Endometrium (tissue), 2 donors: ENCODE measurements around the gene LRRC25.
"Not testable (repeated sequence)": the region's sequence is repeated elsewhere in the genome, so short reads cannot be mapped to it uniquely, and the experiment has no call there.

ENCODE experiments used
- FAIRE-seq: peaks from 2 replicates; lab custom pipeline; 2012; peaks lifted over from hg19 to GRCh38; lab: Jason Lieb, UNC
- donor health status: control.
- donor health status: control.

LRRC25 gene

GRCh38 chr19:18379803-18380747 lies 17.3 kb downstream of the LRRC25 start:
- no peak for FAIRE-seq

DNA sequence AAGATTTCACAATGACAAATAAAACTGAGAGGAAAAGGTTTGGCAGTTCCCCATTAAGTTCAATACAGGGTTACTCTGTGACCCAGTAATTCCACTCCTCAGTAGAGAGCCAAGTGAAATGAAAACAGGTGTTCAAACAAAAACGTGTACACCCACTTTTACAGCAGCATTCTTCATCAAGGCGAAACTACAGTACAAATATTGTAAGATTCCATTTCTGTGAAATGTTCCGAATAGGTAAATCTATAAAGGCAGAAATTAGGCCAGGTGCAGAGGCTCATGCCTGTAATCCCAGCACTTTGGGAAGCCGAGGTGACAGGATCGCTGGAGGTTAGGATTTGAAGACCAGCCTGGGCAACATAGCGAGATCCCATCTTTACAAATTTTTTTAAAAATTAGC lies 20.4 kb downstream of the LRRC25 start:
- no peak for FAIRE-seq

GRCh38 chr19:18373892-18374629 lies 23.4 kb downstream of the LRRC25 start:
- no peak for FAIRE-seq

GRCh38 chr19:18373407-18373891 lies 24.0 kb downstream of the LRRC25 start:
- FAIRE-seq = no peak

- no peak for FAIRE-seq
Observed at GRCh38 chr19:18368504-18369222, 28.8 kb downstream of the LRRC25 start.

DNA sequence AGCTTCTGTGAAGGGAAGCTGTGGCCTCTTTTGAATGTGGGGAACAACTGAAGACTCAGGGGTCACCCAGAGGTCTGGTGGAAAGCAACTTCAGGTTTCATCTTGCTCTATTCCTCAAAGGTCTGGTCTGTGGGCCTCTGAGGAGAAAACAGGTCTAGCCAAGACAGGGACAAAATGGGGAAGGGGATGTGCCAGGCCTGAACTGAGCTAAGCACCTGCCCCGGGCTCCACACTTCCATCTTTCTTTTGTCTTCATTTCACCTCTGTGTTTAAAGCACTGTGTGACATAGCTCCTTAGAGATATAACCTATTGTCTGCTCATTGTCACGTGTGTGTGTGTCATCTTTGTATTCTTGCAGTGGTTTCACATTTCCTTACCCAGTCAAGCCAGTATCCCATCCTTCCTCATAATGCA lies 31.4 kb downstream of the LRRC25 start:
- FAIRE-seq = no peak

DNA sequence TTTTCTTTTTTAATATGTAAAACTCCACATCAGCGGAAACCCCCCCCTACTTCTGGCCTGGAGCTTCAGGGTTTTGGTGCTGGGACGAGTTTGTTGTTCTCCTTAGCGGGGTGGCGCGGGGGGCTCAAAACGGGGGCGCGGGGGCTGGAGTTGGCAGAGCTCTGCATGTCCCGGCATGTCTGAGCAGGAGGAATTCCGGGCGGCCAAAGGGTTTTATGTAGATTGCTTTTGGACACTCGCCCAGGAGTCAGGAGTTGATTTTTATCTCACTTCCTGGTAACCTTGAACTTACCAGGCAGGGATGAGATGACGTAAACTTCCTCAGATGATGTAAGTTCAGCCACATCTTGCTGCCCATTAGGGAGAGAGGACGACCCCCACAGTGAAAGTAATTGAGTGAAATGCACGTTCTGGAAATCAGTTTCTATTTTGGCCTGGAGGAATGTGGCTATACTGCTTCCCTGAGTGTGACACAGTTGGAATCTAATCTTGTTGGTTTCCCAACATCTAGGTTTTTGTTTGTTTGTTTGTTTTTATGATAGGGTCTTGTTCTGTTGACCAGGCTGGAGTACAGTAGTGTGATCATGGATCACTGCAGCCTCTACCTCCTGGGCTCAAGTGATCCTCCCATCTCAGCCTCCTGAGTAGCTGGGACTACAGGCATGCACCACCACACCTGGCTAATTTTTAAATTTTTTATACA lies 32.4 kb downstream of the LRRC25 start:
- FAIRE-seq = peak; percentile 61

DNA sequence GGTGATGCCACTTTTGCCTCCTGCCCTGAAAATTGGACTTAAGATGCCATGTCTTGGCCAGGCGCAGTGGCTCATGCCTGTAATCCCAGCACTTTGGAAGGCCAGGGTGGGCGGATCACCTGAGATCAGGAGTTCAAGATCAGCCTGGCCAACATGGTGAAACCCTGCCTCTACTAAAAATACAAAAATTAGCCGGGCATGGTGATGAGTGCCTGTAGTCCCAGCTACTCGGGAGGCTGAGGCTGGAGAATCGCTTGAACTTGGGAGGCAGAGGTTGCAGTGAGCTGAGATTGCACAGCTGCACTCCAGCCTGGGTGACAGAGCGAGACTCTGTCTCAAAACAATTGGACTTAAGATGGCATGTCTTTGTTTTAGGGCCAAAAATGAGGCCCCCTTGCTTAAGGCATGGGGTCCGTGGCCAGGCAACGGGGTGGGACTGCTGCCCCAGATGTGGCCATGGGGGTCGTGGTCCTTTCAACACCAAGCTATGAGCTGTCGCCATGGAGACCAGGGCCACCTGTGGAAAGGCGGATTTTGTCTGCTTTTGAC lies 33.1 kb downstream of the LRRC25 start:
- not testable (repeated sequence) for FAIRE-seq

GRCh38 chr19:18363787-18364186 lies 33.6 kb downstream of the LRRC25 start:
- FAIRE-seq = no peak

- no peak for FAIRE-seq
Observed at GRCh38 chr19:18362934-18363542, 34.4 kb downstream of the LRRC25 start.

GRCh38 chr19:18361646-18362045 lies 35.8 kb downstream of the LRRC25 start:
- no peak for FAIRE-seq

DNA sequence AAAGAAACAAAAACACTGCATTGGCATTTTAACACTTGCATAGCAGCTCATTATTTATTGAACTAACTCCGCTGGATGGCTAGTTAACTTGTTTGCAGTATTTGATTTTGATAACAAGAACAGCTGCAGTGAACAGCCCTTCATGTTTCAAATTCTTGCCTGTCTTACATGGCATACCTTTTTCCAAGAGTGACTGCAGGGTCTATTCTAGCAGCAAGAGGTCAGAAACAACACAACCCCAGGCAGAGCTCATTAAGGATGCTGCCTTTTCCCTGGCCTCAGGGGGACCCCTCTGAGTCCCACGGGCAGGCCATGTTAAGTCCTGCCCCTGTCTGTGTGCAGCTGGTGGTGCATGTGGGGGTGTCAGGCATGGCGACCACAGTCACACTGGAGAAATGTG lies 40.4 kb downstream of the LRRC25 start:
- no peak for FAIRE-seq

DNA sequence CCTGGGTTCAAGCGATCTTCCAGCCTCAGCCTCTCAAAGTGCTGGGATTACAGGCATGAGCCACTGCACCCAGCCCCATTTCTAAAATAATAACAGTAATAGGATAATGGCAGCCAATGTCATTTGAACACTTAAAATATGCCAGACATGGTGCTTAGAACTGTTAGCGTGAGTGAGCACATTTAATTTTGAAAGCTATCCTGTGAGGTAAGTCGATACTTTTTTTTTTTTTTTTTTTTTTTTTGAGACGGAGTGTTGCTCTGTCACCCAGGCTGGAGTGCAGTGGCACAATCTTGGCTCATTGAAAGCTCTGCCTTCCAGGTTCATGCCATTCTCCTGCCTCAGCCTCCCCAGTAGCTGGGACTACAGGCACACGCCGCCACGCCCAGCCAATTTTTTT lies 42.7 kb downstream of the LRRC25 start:
- FAIRE-seq = not testable (repeated sequence)

DNA sequence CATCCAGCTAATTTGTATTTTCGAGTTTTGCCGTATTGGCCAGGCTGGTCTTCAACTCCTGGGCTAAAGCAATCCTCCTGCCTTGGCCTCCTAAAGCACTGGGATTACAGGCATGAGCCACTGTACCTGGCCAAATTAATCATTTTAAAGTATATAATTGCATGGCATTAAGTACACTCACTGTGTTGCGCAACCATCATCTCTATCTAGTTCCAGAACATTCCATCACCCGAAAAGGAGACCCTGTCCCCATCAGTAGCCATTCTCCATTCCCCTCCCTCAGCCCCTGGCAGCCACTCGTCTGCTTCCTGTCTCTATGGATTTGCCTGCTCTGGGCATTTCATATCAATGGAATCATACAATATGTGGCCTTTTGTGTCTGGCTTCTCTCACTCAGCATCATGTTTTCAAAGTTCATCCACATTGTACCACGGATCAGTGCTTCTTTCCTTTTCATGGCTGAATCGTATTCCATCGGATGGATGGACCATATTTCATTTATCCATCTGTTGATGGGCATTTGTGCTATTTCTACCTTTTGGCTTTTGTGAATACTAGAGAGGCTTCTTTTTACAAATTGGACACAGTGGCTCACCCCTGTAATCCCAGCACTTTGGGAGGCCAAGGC lies 43.9 kb downstream of the LRRC25 start:
- no peak for FAIRE-seq

- FAIRE-seq = no peak
Observed at GRCh38 chr19:18351544-18351943, 45.9 kb downstream of the LRRC25 start.

DNA sequence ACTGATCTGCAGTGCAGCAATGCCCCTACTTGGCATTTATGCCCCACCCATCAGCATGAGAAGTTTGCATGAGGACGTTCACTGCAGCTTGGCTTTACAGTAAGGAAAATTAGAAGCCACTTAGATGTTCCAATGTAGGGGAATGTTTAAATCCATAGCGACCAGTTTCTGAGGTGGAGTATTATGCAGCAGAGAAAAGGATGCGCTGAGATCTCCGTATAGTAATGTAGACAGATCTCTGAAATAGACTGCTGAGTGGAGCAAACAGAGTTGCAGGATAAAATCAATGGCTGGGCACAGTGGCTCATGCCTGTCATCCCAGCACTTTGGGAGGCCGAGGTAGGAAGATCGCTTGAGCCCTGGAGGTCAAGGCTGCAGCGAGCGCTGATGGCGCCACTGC lies 46.9 kb downstream of the LRRC25 start:
- FAIRE-seq = no peak

DNA sequence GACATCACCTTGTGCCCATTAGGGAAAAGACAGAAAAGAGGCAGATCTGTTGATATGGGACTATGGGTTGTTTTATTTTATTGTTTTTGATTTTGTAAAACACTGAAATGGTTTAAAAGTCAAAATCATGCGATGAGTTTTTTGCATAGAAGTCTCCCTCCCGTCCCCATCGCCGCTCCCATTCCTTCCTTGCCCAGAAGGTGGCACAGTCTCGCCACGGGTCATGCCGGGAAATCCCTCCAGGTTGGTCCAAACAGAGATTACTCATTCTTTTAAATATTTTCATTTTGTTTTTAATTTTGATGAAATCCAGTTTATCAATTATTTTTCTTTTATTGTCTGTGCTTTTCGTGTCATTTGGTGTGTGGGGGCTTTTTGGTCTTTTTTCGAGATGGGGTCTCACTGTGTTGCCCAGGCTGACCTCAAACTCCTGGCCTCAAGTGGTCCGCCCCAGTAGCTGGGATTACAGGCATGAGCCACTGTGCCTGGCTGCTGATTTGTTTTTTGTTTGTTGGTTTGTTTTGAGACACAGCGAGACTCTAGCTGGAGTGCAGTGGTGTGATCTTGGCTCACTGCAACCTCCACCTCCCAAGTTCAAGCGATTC lies 47.8 kb downstream of the LRRC25 start:
- FAIRE-seq = peak; percentile 76

DNA sequence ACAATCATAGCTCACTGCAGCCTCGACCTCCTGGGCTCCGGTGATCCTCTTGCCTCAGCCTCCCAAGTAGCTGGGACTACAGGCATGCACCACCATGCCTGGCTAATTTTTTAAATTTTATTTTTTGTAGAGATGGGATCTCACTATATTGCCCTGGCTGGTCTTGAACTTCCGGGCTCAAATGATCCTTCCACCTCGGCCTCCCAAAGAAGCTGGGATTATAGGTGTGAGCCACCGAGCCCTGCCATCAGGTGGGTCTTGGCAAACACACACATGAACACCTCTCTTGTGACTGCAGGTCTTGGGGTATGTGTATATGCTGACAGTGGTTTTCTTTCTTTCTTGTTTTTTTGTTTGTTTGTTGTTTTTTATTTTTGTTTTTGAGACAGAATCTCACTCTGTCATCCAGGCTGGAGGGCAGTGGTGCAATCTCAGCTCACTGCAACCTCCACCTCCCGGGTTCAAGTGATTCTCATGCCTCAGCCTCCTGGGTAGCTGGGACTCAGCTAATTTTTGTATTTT lies 48.5 kb downstream of the LRRC25 start:
- FAIRE-seq = not testable (repeated sequence)

GRCh38 chr19:18348171-18348570 lies 49.3 kb downstream of the LRRC25 start:
- FAIRE-seq = no peak

DNA sequence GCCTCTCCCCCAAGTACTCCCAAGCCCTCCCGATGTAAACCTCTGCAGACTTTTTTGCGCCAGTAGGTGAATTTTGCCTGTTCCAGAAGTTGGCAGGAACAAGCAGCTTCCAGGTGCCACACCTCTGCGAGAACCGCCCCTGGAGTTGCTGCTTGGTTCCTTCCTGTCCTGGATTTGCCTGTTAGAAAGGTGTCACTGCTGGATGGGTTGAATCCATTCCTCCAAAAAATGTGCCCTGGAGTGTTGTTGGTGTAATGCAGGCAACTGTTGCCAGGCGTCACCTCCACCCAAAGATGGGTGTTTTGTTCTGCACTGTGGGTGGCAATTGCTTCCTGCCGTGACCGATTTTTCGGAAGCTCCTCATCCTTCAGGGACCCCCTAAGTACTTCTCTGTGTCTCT lies 51.3 kb downstream of the LRRC25 start:
- FAIRE-seq = no peak
